Stomach (tissue), 9 donors: Measurements from ENCODE around the gene ATP1B1. TPM values are rescaled to one million over a fixed set of nuclear protein-coding genes. Genes with fewer than 3 reads are reported as not detected.

Source experiments
- DNase-seq, 2 donors: peaks; one replicate each; pipeline versions ENCODE4 v3.0.0 to v3.0.0-alpha.2; 2013 to 2019
- H3K27ac ChIP-seq, 5 donors: fragments of 200-600 bp in 4 of 5; sonication (generic) in 4 of 5; one replicate each; pipeline ENCODE4 v1.5.1; 2013 to 2019; ENCODE audit warnings: mild to moderate bottlenecking in 1 of 5, moderate library complexity in 1 of 5
- H3K27me3 ChIP-seq, 3 donors: fragments of 200-600 bp; sonication (generic); one replicate each; pipeline ENCODE4 v1.5.1; 2017 to 2019; ENCODE audit warnings: mixed run types in 1 of 3
- H3K36me3 ChIP-seq, 4 donors: fragments of 200-600 bp; sonication (generic); 1 replicate in 3 of 4; 2 replicates in 1 of 4; pipeline ENCODE4 v1.5.1; 2016 to 2019
- H3K4me1 ChIP-seq, 4 donors: fragments of 200-600 bp; sonication (generic); one replicate each; pipeline ENCODE4 v1.5.1; 2016 to 2019
- H3K4me3 ChIP-seq, 4 donors: fragments of 200-600 bp; sonication (generic) in 3 of 4; one replicate each; pipeline ENCODE4 v1.5.1; 2016 to 2019; ENCODE audit warnings: mild to moderate bottlenecking in 1 of 4
- H3K9me3 ChIP-seq, 4 donors: fragments of 200-600 bp; sonication (generic); one replicate each; pipeline ENCODE4 v1.5.1; 2016 to 2019
- EP300 ChIP-seq: sonication (generic); formaldehyde crosslinking; IDR thresholded peaks from one replicate; pipeline ENCODE4 v1.6.1; 2017; ENCODE audit warnings: antibody characterized with exemption
- POLR2A ChIP-seq, 4 donors: fragments of 450-650 bp; IDR thresholded peaks; one replicate each; pipeline ENCODE4 v1.6.1; 2016; ENCODE audit warnings: antibody characterized with exemption in 4 of 4, control low read depth in 2 of 4, mild to moderate bottlenecking in 1 of 4, moderate library complexity in 1 of 4
- POLR2AphosphoS5 ChIP-seq, 3 donors: sonication (generic); formaldehyde crosslinking; IDR thresholded peaks; one replicate each; pipeline ENCODE4 v1.6.1; 2016; ENCODE audit warnings: antibody characterized with exemption in 3 of 3
- WGBS, 5 donors: extraction: QIAGEN DNeasy Blood & Tissue Kit in 3 of 5; methylation state at CpG; one replicate each; pipeline versions ENCODE4 v1.1.5 to v1.1.7; 2013 to 2018; 5-methylcytosine and 5-hydroxymethylcytosine counted together
- intact Hi-C: fragments of 100-400 bp; cut with DNase I; formaldehyde crosslinking; loops from one replicate; pipeline ENCODE4 v1.15.1; 2023; ENCODE audit warnings: low total_unique reads
- polyA plus RNA-seq, 3 donors: library from polyadenylated mRNA; stranded (reverse); fragments of 200-250 nt; gene quantifications; one replicate each; pipeline ENCODE4 v1.2.3, GENCODE V29; 2013
- total RNA-seq, 5 donors: library from RNA; depleted of rRNA; stranded (reverse); fragments of >200 nt; gene quantifications; one replicate each; pipeline versions ENCODE4 v1.1.0 to v1.2.3, GENCODE V29; 2014 to 2016
- TF ChIP-seq, protein P1 (sequence below), 7 experiments: fragments of 450-650 bp in 4 of 7; fragments of 200-600 bp in 3 of 7; sonication (generic) in 3 of 7; IDR thresholded peaks; one replicate each; pipeline ENCODE4 v1.5.1; 2016 to 2019; ENCODE audit warnings: antibody characterized with exemption in 7 of 7, control low read depth in 2 of 7, mild to moderate bottlenecking in 1 of 7
- donor health status: healthy with polysubstance abuse.
- donor health status: Bipolar disorder and iron deficiency.
- donor health status: healthy.

Gene ATP1B1
- total and polyA plus RNA-seq, 8 donors = 59.9 to 507 (median 146) TPM

DNA sequence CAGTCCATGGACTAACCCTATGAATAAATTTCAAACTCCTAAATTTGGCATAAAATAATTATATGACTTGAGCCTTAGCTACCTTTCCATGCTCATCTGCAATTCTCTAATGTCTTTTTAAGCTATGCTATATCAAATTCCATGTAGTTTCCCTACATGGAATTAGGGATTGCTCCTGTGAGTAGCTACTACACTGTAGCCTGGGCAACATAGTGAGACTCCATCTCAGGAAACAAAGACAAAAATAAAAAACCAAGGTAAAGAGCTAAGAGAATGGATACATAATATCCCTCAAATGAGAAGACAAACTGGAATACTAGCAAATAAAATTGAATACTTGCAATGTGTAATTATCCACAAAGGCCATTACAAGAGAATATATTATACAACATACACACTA, 37.5 kb downstream of the ATP1B1 start:
- peaks cover 10 to 32% (median 16%) of the 10 kb centered on the region in 4 donors for H3K4me1 ChIP-seq
- no peak for TF ChIP-seq POLR2AphosphoS5 (IDR thresholded peaks at IDR 0.05)
- no peak for TF ChIP-seq POLR2A (IDR thresholded peaks at IDR 0.05)
- TF ChIP-seq, protein P1, sequence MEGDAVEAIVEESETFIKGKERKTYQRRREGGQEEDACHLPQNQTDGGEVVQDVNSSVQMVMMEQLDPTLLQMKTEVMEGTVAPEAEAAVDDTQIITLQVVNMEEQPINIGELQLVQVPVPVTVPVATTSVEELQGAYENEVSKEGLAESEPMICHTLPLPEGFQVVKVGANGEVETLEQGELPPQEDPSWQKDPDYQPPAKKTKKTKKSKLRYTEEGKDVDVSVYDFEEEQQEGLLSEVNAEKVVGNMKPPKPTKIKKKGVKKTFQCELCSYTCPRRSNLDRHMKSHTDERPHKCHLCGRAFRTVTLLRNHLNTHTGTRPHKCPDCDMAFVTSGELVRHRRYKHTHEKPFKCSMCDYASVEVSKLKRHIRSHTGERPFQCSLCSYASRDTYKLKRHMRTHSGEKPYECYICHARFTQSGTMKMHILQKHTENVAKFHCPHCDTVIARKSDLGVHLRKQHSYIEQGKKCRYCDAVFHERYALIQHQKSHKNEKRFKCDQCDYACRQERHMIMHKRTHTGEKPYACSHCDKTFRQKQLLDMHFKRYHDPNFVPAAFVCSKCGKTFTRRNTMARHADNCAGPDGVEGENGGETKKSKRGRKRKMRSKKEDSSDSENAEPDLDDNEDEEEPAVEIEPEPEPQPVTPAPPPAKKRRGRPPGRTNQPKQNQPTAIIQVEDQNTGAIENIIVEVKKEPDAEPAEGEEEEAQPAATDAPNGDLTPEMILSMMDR (IDR thresholded peaks at IDR 0.05) = no peak
- no peak for TF ChIP-seq EP300
- no peaks in the 10 kb centered on the region for H3K27me3 ChIP-seq
- no peaks in the 10 kb centered on the region for H3K36me3 ChIP-seq
- no peak overlapping the region for H3K4me3 ChIP-seq
- intact Hi-C loops = no loop called here
- DNase-seq = no peak
- peak overlapping the region in 1 of 5 donors; percentile 56 for H3K27ac ChIP-seq
- H3K9me3 ChIP-seq = no peaks in the 10 kb centered on the region

DNA sequence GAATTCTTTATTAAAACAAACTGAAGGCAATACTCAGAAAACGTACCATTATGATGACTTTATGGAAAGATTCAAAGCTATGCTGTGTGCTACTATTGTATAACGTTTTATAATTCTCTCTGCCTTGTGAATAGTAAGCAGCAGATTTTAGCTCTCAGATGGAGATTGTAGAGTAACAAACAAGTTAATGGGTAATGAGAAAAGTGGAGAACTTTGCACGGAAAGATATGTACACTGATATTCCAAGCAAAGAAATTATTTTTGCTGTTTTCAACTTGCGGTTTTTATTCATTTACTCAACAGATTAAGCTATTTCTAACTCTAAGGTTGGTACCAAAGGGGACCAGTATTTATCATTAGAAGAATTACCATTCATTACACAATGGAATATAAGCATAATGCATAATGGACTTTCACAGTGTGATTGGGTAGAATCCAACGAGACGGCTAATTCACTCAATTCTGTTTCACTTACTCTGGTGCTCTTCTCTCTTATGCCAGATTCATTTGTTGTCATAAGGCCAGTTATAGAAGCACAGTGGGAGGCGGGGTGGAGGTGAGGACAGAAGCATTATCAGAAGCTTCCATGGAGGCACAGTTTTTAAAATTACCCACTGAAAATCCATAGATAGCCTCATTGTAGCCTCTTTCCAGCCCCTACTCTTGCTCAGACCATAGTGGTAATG, 38.6 kb downstream of the ATP1B1 start:
- intact Hi-C loops = no loop called here
- Histone ChIP-seq H3K36me3 (no peaks in the 10 kb centered on the region), H3K27me3 (no peaks in the 10 kb centered on the region), H3K27ac (peak overlapping the region in 4 of 5 donors; percentile 0 to 56 (median 18)), H3K4me3 (no peak overlapping the region), H3K4me1 (peaks cover 10 to 34% (median 16%) of the 10 kb centered on the region in 4 donors), H3K9me3 (no peaks in the 10 kb centered on the region)
- WGBS, 5 donors = 31 to 60% (median 47%) methylated on average over 7 of the region's 7 CpGs
- TF ChIP-seq POLR2AphosphoS5 (IDR thresholded peaks at IDR 0.05) (no peak), POLR2A (IDR thresholded peaks at IDR 0.05) (no peak), EP300 (no peak)
- TF ChIP-seq, protein P1 (IDR thresholded peaks at IDR 0.05) = no peak
- peak in 1 of 2 donors; percentile 28 for DNase-seq

DNA sequence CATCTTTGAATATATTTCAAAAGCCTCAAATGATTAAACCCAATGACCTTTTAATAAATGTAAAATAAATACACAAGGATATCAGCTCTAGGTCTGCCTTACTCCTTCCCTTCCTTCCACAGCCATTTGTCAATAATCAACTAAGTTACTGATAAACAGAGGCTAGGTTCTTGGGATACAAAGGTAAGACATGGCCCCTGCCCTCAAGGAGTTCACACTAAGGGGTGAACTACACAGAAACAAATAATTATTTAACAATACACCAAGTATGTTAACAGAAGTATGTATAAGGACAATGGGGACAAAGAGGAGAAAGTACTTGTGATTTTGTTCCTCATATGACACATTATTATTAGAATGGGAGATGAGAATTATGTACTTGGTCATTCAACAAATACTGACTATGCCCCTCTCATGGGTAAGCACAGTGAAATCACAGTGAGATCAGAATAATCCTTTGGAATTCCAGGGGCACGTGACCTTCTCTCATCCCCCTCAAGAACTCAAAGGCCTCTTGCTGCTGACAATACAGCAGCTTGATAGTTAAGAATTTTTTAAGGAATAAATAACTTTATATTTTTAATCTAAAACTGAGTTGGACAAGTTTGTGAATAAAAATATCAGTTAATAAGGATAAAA, 40.2 kb downstream of the ATP1B1 start:
- no peaks in the 10 kb centered on the region for H3K36me3 ChIP-seq
- WGBS, 5 donors = 56 to 79% (median 76%) methylated on average over 1 of the region's 1 CpG
- peak in 1 of 2 donors; percentile 40 for DNase-seq
- peak overlapping the region; percentile 54 to 70 (median 61) for H3K27ac ChIP-seq
- no peak for TF ChIP-seq EP300
- TF ChIP-seq POLR2A (IDR thresholded peaks at IDR 0.05) = no peak
- TF ChIP-seq, protein P1 (IDR thresholded peaks at IDR 0.05) = no peak
- TF ChIP-seq POLR2AphosphoS5 (IDR thresholded peaks at IDR 0.05) = peak in 1 of 3 donors; percentile 60
- H3K9me3 ChIP-seq = no peaks in the 10 kb centered on the region
- H3K4me3 ChIP-seq = no peak overlapping the region
- no peaks in the 10 kb centered on the region for H3K27me3 ChIP-seq
- intact Hi-C loops = no loop called here
- peaks cover 10 to 34% (median 16%) of the 10 kb centered on the region in 4 donors for H3K4me1 ChIP-seq

DNA sequence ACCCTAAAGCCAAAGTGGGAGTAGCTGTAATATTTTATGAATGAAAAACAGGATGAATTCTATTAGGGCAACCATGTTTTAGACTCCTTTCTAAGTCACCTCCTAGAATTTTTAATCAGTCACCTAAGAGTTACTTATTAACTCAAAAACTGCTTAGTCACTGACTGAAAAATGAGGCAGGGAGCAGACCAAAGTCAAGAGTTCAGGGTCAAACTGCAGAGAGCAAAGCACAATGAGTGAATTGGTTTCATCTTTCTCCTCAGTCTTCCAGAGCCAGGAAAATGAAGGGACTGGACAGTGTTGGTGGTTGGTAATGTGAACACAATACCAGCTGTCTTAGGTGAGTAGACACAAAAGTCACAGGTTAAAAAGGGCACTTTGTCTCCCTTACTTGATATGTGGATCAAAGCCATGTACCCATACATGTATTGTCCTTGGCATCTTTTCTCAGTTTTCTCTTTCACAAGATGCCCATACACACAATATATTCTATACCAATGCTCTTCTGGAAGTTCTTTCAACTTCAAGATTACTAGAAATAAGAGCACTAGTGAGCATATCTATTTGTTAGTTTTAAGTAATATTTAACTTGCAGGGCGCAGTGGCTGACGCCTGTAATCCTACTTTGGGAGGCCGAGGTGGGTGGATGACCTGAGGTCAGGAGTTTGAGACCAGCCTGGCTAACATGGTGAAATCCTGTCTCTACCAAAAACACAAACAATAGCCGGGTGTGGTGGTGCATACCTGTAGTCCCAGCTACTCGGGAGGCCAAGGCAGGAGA, 42.2 kb downstream of the ATP1B1 start:
- peak in 1 of 3 donors; percentile 26 for TF ChIP-seq POLR2AphosphoS5 (IDR thresholded peaks at IDR 0.05)
- TF ChIP-seq, protein P1 (IDR thresholded peaks at IDR 0.05) = no peak
- peak overlapping the region in 4 of 5 donors; percentile 54 to 73 (median 62) for H3K27ac ChIP-seq
- peak in 1 of 2 donors; percentile 80 for DNase-seq

More for the DNA sequence above, 42.2 kb downstream of the ATP1B1 start:
- Histone ChIP-seq H3K36me3 (no peaks in the 10 kb centered on the region), H3K4me3 (no peak overlapping the region), H3K27me3 (no peaks in the 10 kb centered on the region), H3K4me1 (peaks cover 10 to 34% (median 16%) of the 10 kb centered on the region in 4 donors), H3K9me3 (no peaks in the 10 kb centered on the region)
- intact Hi-C loops = no loop called here
- 39 to 59% (median 54%) methylated on average over 5 of the region's 5 CpGs for WGBS, 5 donors
